Measurements from ENCODE around the gene RTF1. TPM values are rescaled to one million over a fixed set of nuclear protein-coding genes. Genes with fewer than 3 reads are reported as not detected.
"Not testable (repeated sequence)": the region's sequence is repeated elsewhere in the genome, so short reads cannot be mapped to it uniquely, and the experiment has no call there.

RTF1 gene
- polyA plus RNA-seq, 2 of the 4 experiments (the other 2 are of a cell fraction), result 21.1 to 22.8 TPM

GRCh38 chr15:41424809-41425208, 7.9 kb downstream of the RTF1 start:
- ATAC-seq (peak in 1 of 2 experiments; percentile 34; a peak in 2 of 6 replicates), FAIRE-seq (no peak), DNase-seq (ENCODE audit: low read depth in 1 of 2, low spot score in 1 of 2) (peak in 1 of 2 experiments; percentile 4)
- POLR2A ChIA-PET, result no interaction called here
- no peaks in the 10 kb centered on the region for H3K4me1 ChIP-seq
- CTCF ChIA-PET, result no interaction called here
- 92% methylated on average over 14 of the region's 14 CpGs for WGBS (ENCODE audit: missing lambda C conversion rate)
- H3K9me3 ChIP-seq, result no peaks in the 10 kb centered on the region
- no peak overlapping the region for H3K4me2 ChIP-seq
- H3K27ac ChIP-seq, result no peak overlapping the region
- TF ChIP-seq FOXS1 (CRISPR knock-in tag; IDR thresholded peaks at IDR 0.05) (no peak), HMGXB4 (CRISPR knock-in tag; IDR thresholded peaks at IDR 0.05; ENCODE audit: borderline replicate concordance) (no peak), PBX3 (IDR thresholded peaks at IDR 0.05) (no peak), TFCP2L1 (CRISPR knock-in tag; IDR thresholded peaks at IDR 0.05) (no peak), MYC (IDR thresholded peaks at IDR 0.05; ENCODE audit: borderline replicate concordance, low read length) (no peak), ESRRA (IDR thresholded peaks at IDR 0.05; ENCODE audit: borderline replicate concordance, low read length) (no peak), FOSB (CRISPR knock-in tag; IDR thresholded peaks at IDR 0.05) (no peak), HOXB13 (CRISPR knock-in tag; IDR thresholded peaks at IDR 0.05; ENCODE audit: low read depth) (no peak), USF2 (IDR thresholded peaks at IDR 0.05) (no peak), E2F6 (IDR thresholded peaks at IDR 0.05; ENCODE audit: borderline replicate concordance, low read depth) (no peak), TP53 (CRISPR knock-in tag; IDR thresholded peaks at IDR 0.05) (no peak), ZFP36 (IDR thresholded peaks at IDR 0.05; ENCODE audit: borderline replicate concordance, partially characterized antibody) (no peak), HEYL (CRISPR knock-in tag; IDR thresholded peaks at IDR 0.05) (no peak), BCL3 (IDR thresholded peaks at IDR 0.05) (no peak), SREBF2 (IDR thresholded peaks at IDR 0.05) (no peak), EHF (CRISPR knock-in tag; IDR thresholded peaks at IDR 0.05) (no peak), NPAS2 (CRISPR knock-in tag; IDR thresholded peaks at IDR 0.05; ENCODE audit: borderline replicate concordance) (no peak), ZNF302 (CRISPR knock-in tag; IDR thresholded peaks at IDR 0.05) (no peak), PHF8 (IDR thresholded peaks at IDR 0.05; ENCODE audit: borderline replicate concordance, low read depth) (no peak)
- no peak overlapping the region for H3K4me3 ChIP-seq

- H3K27ac ChIP-seq; H3K4me1 ChIP-seq; POLR2A ChIA-PET; FAIRE-seq; H3K4me2 ChIP-seq; DNase-seq (ENCODE audit: low read depth in 1 of 2, low spot score in 1 of 2); H3K4me3 ChIP-seq; ATAC-seq; H3K9me3 ChIP-seq; CTCF ChIA-PET: not testable (repeated sequence)
- WGBS (ENCODE audit: missing lambda C conversion rate), result 96% methylated on average over 5 of the region's 5 CpGs
Observed at GRCh38 chr15:41425907-41426306, 9.0 kb downstream of the RTF1 start.

Measured in A549 (cell line).